ENCODE data around the gene NOL9.

NOL9 gene

GRCh38 chr1:6475381-6476133, 78.8 kb downstream of the NOL9 start:
- H3K36me3 ChIP-seq (ENCODE audit: insufficient read depth, low read length): no peaks in the 10 kb centered on the region
- H3K9me3 ChIP-seq (ENCODE audit: low read depth, low read length): no peaks in the 10 kb centered on the region
- H3K9ac ChIP-seq (ENCODE audit: insufficient read length): no peak overlapping the region
- no peak for DNase-seq (ENCODE audit: low read depth, low spot score)
- H3K27ac ChIP-seq: no peak overlapping the region
- no peak for TF ChIP-seq POLR2AphosphoS5 (IDR thresholded peaks at IDR 0.05; ENCODE audit: borderline replicate concordance, low read depth, low read length)
- TF ChIP-seq FOXP2 (optimal IDR thresholded peaks at IDR 0.05; ENCODE audit: control extremely low read depth, extremely low read length, insufficient read depth): peak; percentile 16
- H3K4me3 ChIP-seq: no peak overlapping the region

GRCh38 chr1:6474815-6475282, 79.5 kb downstream of the NOL9 start:
- H3K36me3 ChIP-seq (ENCODE audit: insufficient read depth, low read length): no peaks in the 10 kb centered on the region
- no peak overlapping the region for H3K27ac ChIP-seq
- no peak for TF ChIP-seq EZH2 (IDR thresholded peaks at IDR 0.05)
- TF ChIP-seq FOXP2 (optimal IDR thresholded peaks at IDR 0.05; ENCODE audit: control extremely low read depth, extremely low read length, insufficient read depth): no peak
- TF ChIP-seq POLR2AphosphoS5 (IDR thresholded peaks at IDR 0.05; ENCODE audit: borderline replicate concordance, low read depth, low read length): no peak
- no peak overlapping the region for H3K4me3 ChIP-seq
- H3K9me3 ChIP-seq (ENCODE audit: low read depth, low read length): no peaks in the 10 kb centered on the region
- no peak overlapping the region for H3K9ac ChIP-seq (ENCODE audit: insufficient read length)
- DNase-seq (ENCODE audit: low read depth, low spot score): no peak

- TF ChIP-seq FOXP2 (optimal IDR thresholded peaks at IDR 0.05; ENCODE audit: control extremely low read depth, extremely low read length, insufficient read depth): no peak
- no peak for TF ChIP-seq POLR2AphosphoS5 (IDR thresholded peaks at IDR 0.05; ENCODE audit: borderline replicate concordance, low read depth, low read length)
- no peak for TF ChIP-seq EZH2 (IDR thresholded peaks at IDR 0.05)
- no peaks in the 10 kb centered on the region for H3K36me3 ChIP-seq (ENCODE audit: insufficient read depth, low read length)
- H3K9me3 ChIP-seq (ENCODE audit: low read depth, low read length): no peaks in the 10 kb centered on the region
- H3K9ac ChIP-seq (ENCODE audit: insufficient read length): no peak overlapping the region
- H3K4me3 ChIP-seq: no peak overlapping the region
- no peak overlapping the region for H3K27ac ChIP-seq
- DNase-seq (ENCODE audit: low read depth, low spot score): no peak
Measured at GRCh38 chr1:6473974-6474814, 80.1 kb downstream of the NOL9 start.

- no peak for TF ChIP-seq FOXP2 (optimal IDR thresholded peaks at IDR 0.05; ENCODE audit: control extremely low read depth, extremely low read length, insufficient read depth)
- TF ChIP-seq EZH2 (IDR thresholded peaks at IDR 0.05): no peak
- TF ChIP-seq POLR2AphosphoS5 (IDR thresholded peaks at IDR 0.05; ENCODE audit: borderline replicate concordance, low read depth, low read length): no peak
- no peak overlapping the region for H3K9ac ChIP-seq (ENCODE audit: insufficient read length)
- no peaks in the 10 kb centered on the region for H3K9me3 ChIP-seq (ENCODE audit: low read depth, low read length)
- no peaks in the 10 kb centered on the region; the same call in 1 of the 2 replicates for H3K36me3 ChIP-seq (ENCODE audit: insufficient read depth, low read length)
- H3K4me3 ChIP-seq: no peak overlapping the region
- no peak overlapping the region for H3K27ac ChIP-seq
- no peak for DNase-seq (ENCODE audit: low read depth, low spot score)
Measured at GRCh38 chr1:6473156-6473555, 81.2 kb downstream of the NOL9 start.

- Histone ChIP-seq H3K4me3 (no peak overlapping the region), H3K9me3 (ENCODE audit: low read depth, low read length) (no peaks in the 10 kb centered on the region), H3K9ac (ENCODE audit: insufficient read length) (no peak overlapping the region), H3K27ac (no peak overlapping the region), H3K36me3 (ENCODE audit: insufficient read depth, low read length) (no peaks in the 10 kb centered on the region; the same call in 1 of the 2 replicates)
- DNase-seq (ENCODE audit: low read depth, low spot score): no peak
- TF ChIP-seq EZH2 (IDR thresholded peaks at IDR 0.05): no peak
- TF ChIP-seq FOXP2 (optimal IDR thresholded peaks at IDR 0.05; ENCODE audit: control extremely low read depth, extremely low read length, insufficient read depth): no peak
- no peak for TF ChIP-seq POLR2AphosphoS5 (IDR thresholded peaks at IDR 0.05; ENCODE audit: borderline replicate concordance, low read depth, low read length)
Measured at GRCh38 chr1:6472391-6472790, 81.9 kb downstream of the NOL9 start.

- Histone ChIP-seq H3K36me3 (ENCODE audit: insufficient read depth, low read length) (no peaks in the 10 kb centered on the region; the same call in 1 of the 2 replicates), H3K9me3 (ENCODE audit: low read depth, low read length) (no peaks in the 10 kb centered on the region), H3K27ac (no peak overlapping the region), H3K9ac (ENCODE audit: insufficient read length) (no peak overlapping the region), H3K4me3 (no peak overlapping the region)
- TF ChIP-seq POLR2AphosphoS5 (IDR thresholded peaks at IDR 0.05; ENCODE audit: borderline replicate concordance, low read depth, low read length) (no peak), FOXP2 (optimal IDR thresholded peaks at IDR 0.05; ENCODE audit: control extremely low read depth, extremely low read length, insufficient read depth) (no peak), EZH2 (IDR thresholded peaks at IDR 0.05) (no peak)
- no peak for DNase-seq (ENCODE audit: low read depth, low spot score)
Measured at GRCh38 chr1:6471970-6472368, 82.3 kb downstream of the NOL9 start.
